Endothelial cell of umbilical vein (primary cell): ENCODE results near the gene EFS. TPM values are rescaled to one million over a fixed set of nuclear protein-coding genes. Genes with fewer than 3 reads are reported as not detected.

ENCODE experiments used
- BruUV-seq: library from RNA; stranded (reverse); fragments of 400-500 nt; replicated peaks from 2 replicates; lab custom pipeline; 2021; lab: Mats Ljungman, UMichigan
- CTCF ChIA-PET: fragments of 300-600, 350-600 bp; sonication (Branson Sonifier 250); formaldehyde crosslinking; loops from one replicate; lab custom pipeline; 2021; ENCODE audit warnings: antibody characterized with exemption, inconsistent platforms; lab: Charles Lee
- POLR2A ChIA-PET: fragments of 300-600, 350-600 bp; sonication (Branson Sonifier 250); formaldehyde crosslinking; loops from one replicate; lab custom pipeline; 2021; ENCODE audit warnings: antibody characterized with exemption, inconsistent platforms; lab: Charles Lee
- DNase-seq: peaks from one replicate; pipeline ENCODE4 v3.0.0-alpha.2; 2011; ENCODE audit warnings: low read depth, low spot score
- FAIRE-seq: peaks from 2 replicates; lab custom pipeline; 2011; peaks lifted over from hg19 to GRCh38; lab: Jason Lieb, UNC
- H2AFZ ChIP-seq: 2 replicates; pipeline ENCODE4 v1.6.0; 2012; ENCODE audit warnings: low read depth, low read length, control low read depth, inconsistent platforms
- H3K27ac ChIP-seq: 2 replicates; pipeline ENCODE4 v1.5.1; 2011; ENCODE audit warnings: low read depth, mild to moderate bottlenecking, control low read depth, low read length, moderate library complexity; ENCODE audit not compliant: insufficient read depth
- H3K27me3 ChIP-seq, 2 experiments: 2 replicates each; pipeline versions ENCODE4 v1.6.0 to v1.6.1; 2011; ENCODE audit warnings: low read length in 2 of 2, mixed read lengths in 1 of 2; ENCODE audit not compliant: control insufficient read depth in 2 of 2, insufficient read depth in 2 of 2
- H3K36me3 ChIP-seq, 2 experiments: 2 replicates in 1 of 2; 3 replicates in 1 of 2; pipeline ENCODE4 v1.5.1; 2011; ENCODE audit warnings: low read length in 2 of 2, mild to moderate bottlenecking in 1 of 2, moderate library complexity in 1 of 2; ENCODE audit not compliant: control insufficient read depth in 2 of 2, insufficient read depth in 2 of 2; ENCODE audit errors: extremely low read depth in 1 of 2
- H3K4me1 ChIP-seq: 3 replicates; pipeline ENCODE4 v1.5.1; 2011; ENCODE audit warnings: mild to moderate bottlenecking, low read length; ENCODE audit not compliant: control insufficient read depth, insufficient read depth; ENCODE audit errors: extremely low read depth
- H3K4me2 ChIP-seq: 2 replicates; pipeline ENCODE4 v1.6.1; 2011; ENCODE audit warnings: low read length, control low read depth, mixed read lengths; ENCODE audit not compliant: insufficient read depth
- H3K4me3 ChIP-seq, 3 experiments: fragments of 200-600 bp in 1 of 3; sonication (generic), shearing (Covaris generic) in 1 of 3; replicated peaks in 1 of 3; 2 replicates each; pipeline ENCODE4 v1.5.1; 2011 to 2016; ENCODE audit warnings: control low read depth in 3 of 3, low read length in 3 of 3, mild to moderate bottlenecking in 2 of 3, inconsistent platforms in 1 of 3, low read depth in 1 of 3, moderate library complexity in 1 of 3; ENCODE audit not compliant: insufficient read depth in 1 of 3
- H3K79me2 ChIP-seq: 2 replicates; pipeline ENCODE4 v1.6.0; 2012; ENCODE audit warnings: low read length, inconsistent platforms; ENCODE audit not compliant: control insufficient read depth, insufficient read depth
- H3K9ac ChIP-seq: replicated peaks from 2 replicates; pipeline ENCODE3; 2011; ENCODE audit warnings: low read length, control low read depth; ENCODE audit not compliant: insufficient read depth; ENCODE audit errors: extremely low read depth
- H3K9me1 ChIP-seq: replicated peaks from 3 replicates; pipeline ENCODE4 v1.6.0; 2011; ENCODE audit warnings: mild to moderate bottlenecking, low read length; ENCODE audit not compliant: control insufficient read depth, insufficient read depth; ENCODE audit errors: extremely low read depth
- H3K9me3 ChIP-seq: replicated peaks from 2 replicates; pipeline ENCODE4 v1.5.1; 2012; ENCODE audit warnings: low read length, inconsistent platforms; ENCODE audit not compliant: control insufficient read depth, insufficient read depth
- H4K20me1 ChIP-seq: replicated peaks from 2 replicates; pipeline ENCODE3; 2011; ENCODE audit warnings: mild to moderate bottlenecking, low read length; ENCODE audit not compliant: control insufficient read depth, insufficient read depth; ENCODE audit errors: extremely low read depth
- EZH2 ChIP-seq: IDR thresholded peaks from 2 replicates; pipeline ENCODE4 v1.6.1; 2012; ENCODE audit warnings: borderline replicate concordance, low read depth, mild to moderate bottlenecking, moderate library complexity, low read length, inconsistent platforms; ENCODE audit not compliant: severe bottlenecking
- FOS ChIP-seq: IDR thresholded peaks from 2 replicates; pipeline ENCODE4 v1.6.1; 2011; ENCODE audit warnings: mild to moderate bottlenecking, low read length, moderate library complexity, borderline replicate concordance; ENCODE audit not compliant: insufficient read depth
- GATA2 ChIP-seq: IDR thresholded peaks from 2 replicates; pipeline ENCODE4 v1.7.0; 2011; ENCODE audit warnings: low read depth, mild to moderate bottlenecking, moderate library complexity, mixed read lengths, low read length; ENCODE audit not compliant: insufficient read length, insufficient read depth
- MYC ChIP-seq: IDR thresholded peaks from one replicate; pipeline ENCODE4 v1.6.1; 2011; ENCODE audit warnings: mild to moderate bottlenecking, low read depth, low read length
- POLR2A ChIP-seq: IDR thresholded peaks from 2 replicates; pipeline ENCODE4 v1.6.1; 2012; ENCODE audit warnings: low read depth, mild to moderate bottlenecking, control low read depth, low read length
- POLR2AphosphoS5 ChIP-seq: IDR thresholded peaks from 2 replicates; pipeline ENCODE4 v1.6.1; 2012; ENCODE audit warnings: low read depth, mild to moderate bottlenecking, control low read depth, low read length, moderate library complexity; ENCODE audit not compliant: insufficient read depth
- dilution Hi-C: fragments of 300-500 bp; cut with MboI; formaldehyde crosslinking; loops from one replicate; pipeline ENCODE4 v1.15.0; 2019; ENCODE audit warnings: low sequenced_read_pairs; ENCODE audit not compliant: extremely low pct_ligation_motif_present
- intact Hi-C: fragments of 100-400 bp; cut with micrococcal nuclease; formaldehyde crosslinking; loops from one replicate; pipeline ENCODE4 v1.10.0; 2022
- polyA plus RNA-seq, 4 experiments: library from polyadenylated mRNA; depleted of rRNA in 3 of 4; stranded (reverse) in 3 of 4; unstranded in 1 of 4; fragments of >200 nt; gene quantifications; 2 replicates each; pipeline versions ENCODE4 v1.2.1 to v1.2.3, GENCODE V29; 2011 to 2012; ENCODE audit warnings: missing spikeins in 1 of 4
- total RNA-seq: library from RNA; stranded (reverse); gene quantifications from 2 replicates; pipeline ENCODE4 v1.2.3, GENCODE V29; 2021
- TF ChIP-seq, protein P1 (sequence below), 2 donors: IDR thresholded peaks; 1 replicate in 1 of 2; 2 replicates in 1 of 2; pipeline ENCODE4 v1.5.1; 2011; ENCODE audit warnings: low read length in 2 of 2, mild to moderate bottlenecking in 2 of 2, moderate library complexity in 2 of 2, control low read depth in 1 of 2, inconsistent platforms in 1 of 2, low read depth in 1 of 2; ENCODE audit not compliant: insufficient read depth in 1 of 2; ENCODE audit errors: extremely low read depth in 1 of 2

EFS gene
- total and polyA plus RNA-seq, 2 donors (not counting 3 experiments of a cell fraction or from before 2014, with no cell fraction given) = 0.03 to 0.13 TPM

DNA sequence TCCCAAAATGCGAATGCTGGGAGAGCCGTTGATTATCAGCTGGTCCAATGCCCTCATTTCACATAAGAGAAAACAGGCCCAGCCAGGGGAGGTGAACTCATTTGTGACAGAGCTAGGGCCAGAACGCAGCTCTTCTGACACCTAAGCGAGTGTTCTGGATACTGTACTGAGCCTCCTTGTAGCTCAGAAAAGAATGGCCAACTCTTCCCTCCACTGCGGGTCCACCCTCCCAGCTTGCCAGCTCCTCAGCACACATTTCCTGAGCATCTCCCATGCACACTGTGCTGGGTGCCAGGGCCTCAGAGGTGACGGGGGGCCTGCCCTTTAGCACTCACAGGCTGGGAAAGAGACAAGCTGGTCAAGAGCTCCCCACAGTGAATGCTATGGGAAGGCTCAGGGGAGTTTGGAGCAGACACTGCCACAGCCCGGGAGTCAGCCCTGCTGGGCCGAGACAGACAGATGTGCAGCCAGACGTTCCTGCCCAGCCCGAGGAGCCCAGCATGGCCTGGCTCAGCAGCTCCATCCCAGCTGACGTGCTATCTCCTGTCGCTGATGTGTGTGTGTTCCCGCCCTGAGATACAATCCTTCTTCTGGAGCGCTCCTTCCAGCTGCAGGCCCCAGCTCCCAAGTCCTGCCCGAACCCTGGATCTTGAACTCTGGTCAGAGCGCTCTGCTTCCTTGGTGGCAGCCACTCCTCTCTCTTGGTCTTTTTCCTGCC is 15.4 kb upstream of the EFS start:
- BruUV-seq = no TSS peak
- CTCF ChIA-PET = interaction anchor here (0.7 to 4.7 kb wide), 33 partner anchors 9 to 311 kb away, joined by 3 to 55 read pairs (median 4); partner anchors contain the start of genes PABPN1 and SLC22A17
- H3K4me1 ChIP-seq = no peaks in the 10 kb centered on the region
- dilution Hi-C loops (no loop called here), intact Hi-C loops (loop anchor here (1.0 kb wide), 3 partner anchors 52 to 260 kb away; no protein-coding TSS in a partner anchor)
- no peak for DNase-seq
- H3K9me1 ChIP-seq = no peaks in the 10 kb centered on the region
- no peak overlapping the region for H3K27ac ChIP-seq
- POLR2A ChIA-PET = no interaction called here
- H3K9me3 ChIP-seq = no peaks in the 10 kb centered on the region
- no peak overlapping the region for H3K4me3 ChIP-seq
- no peaks in the 10 kb centered on the region for H4K20me1 ChIP-seq
- FAIRE-seq = no peak
- no peaks in the 10 kb centered on the region for H3K36me3 ChIP-seq
- H3K79me2 ChIP-seq = no peaks in the 10 kb centered on the region
- H3K9ac ChIP-seq = no peak overlapping the region
- TF ChIP-seq EZH2 (no peak), FOS (no peak), GATA2 (no peak), POLR2AphosphoS5 (no peak), MYC (no peak), POLR2A (no peak)
- TF ChIP-seq, protein P1, sequence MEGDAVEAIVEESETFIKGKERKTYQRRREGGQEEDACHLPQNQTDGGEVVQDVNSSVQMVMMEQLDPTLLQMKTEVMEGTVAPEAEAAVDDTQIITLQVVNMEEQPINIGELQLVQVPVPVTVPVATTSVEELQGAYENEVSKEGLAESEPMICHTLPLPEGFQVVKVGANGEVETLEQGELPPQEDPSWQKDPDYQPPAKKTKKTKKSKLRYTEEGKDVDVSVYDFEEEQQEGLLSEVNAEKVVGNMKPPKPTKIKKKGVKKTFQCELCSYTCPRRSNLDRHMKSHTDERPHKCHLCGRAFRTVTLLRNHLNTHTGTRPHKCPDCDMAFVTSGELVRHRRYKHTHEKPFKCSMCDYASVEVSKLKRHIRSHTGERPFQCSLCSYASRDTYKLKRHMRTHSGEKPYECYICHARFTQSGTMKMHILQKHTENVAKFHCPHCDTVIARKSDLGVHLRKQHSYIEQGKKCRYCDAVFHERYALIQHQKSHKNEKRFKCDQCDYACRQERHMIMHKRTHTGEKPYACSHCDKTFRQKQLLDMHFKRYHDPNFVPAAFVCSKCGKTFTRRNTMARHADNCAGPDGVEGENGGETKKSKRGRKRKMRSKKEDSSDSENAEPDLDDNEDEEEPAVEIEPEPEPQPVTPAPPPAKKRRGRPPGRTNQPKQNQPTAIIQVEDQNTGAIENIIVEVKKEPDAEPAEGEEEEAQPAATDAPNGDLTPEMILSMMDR (IDR thresholded peaks at IDR 0.05; ENCODE audit: extremely low read depth in 1 of 2, insufficient read depth in 1 of 2, low read depth in 1 of 2, low read length in 2 of 2) = no peak
- no peak overlapping the region for H3K4me2 ChIP-seq
- H2AFZ ChIP-seq = no peak overlapping the region
- no peaks in the 10 kb centered on the region for H3K27me3 ChIP-seq
